Transverse colon (tissue), 4 donors: ENCODE data around the gene PTPRD. TPM values are rescaled to one million over a fixed set of nuclear protein-coding genes. Genes with fewer than 3 reads are reported as not detected.

Experiments used
- DNase-seq: peaks from one replicate; pipeline ENCODE4 v3.0.0-alpha.2; 2019
- H3K27ac ChIP-seq, 4 donors: fragments of 200-600 bp; sonication (generic); 2 replicates each; pipeline ENCODE4 v1.5.1; 2016 to 2018; ENCODE audit warnings: inconsistent platforms in 4 of 4
- H3K27me3 ChIP-seq: fragments of 200-600 bp; sonication (generic); 2 replicates; pipeline ENCODE4 v1.5.1; 2017; ENCODE audit warnings: inconsistent platforms
- H3K36me3 ChIP-seq, 4 donors: fragments of 200-600 bp; sonication (generic); 2 replicates each; pipeline ENCODE4 v1.5.1; 2017 to 2019; ENCODE audit warnings: inconsistent platforms in 4 of 4
- H3K4me1 ChIP-seq, 4 donors: fragments of 200-600 bp; sonication (generic); 2 replicates each; pipeline ENCODE4 v1.5.1; 2017 to 2020; ENCODE audit warnings: inconsistent platforms in 4 of 4
- H3K4me3 ChIP-seq, 4 donors: fragments of 200-600 bp; sonication (generic); 1 replicate in 1 of 4; 2 replicates in 3 of 4; pipeline versions ENCODE4 v1.5.1 to v1.6.1; 2017 to 2019; ENCODE audit warnings: inconsistent platforms in 4 of 4
- H3K9me3 ChIP-seq, 2 donors: fragments of 200-600 bp; sonication (generic); 2 replicates each; pipeline ENCODE4 v1.5.1; 2017 to 2019; ENCODE audit warnings: inconsistent platforms in 2 of 2
- CTCF ChIP-seq, 5 experiments: fragments of 200-600 bp in 3 of 5; fragments of 450-650 bp in 2 of 5; sonication (generic) in 3 of 5; IDR thresholded peaks; 1 replicate in 2 of 5; 2 replicates in 3 of 5; pipeline ENCODE4 v1.5.1; 2016 to 2017; ENCODE audit warnings: antibody characterized with exemption in 5 of 5, inconsistent platforms in 3 of 5, mild to moderate bottlenecking in 2 of 5, moderate library complexity in 1 of 5
- EP300 ChIP-seq: sonication (generic); formaldehyde crosslinking; IDR thresholded peaks from one replicate; pipeline ENCODE4 v1.6.1; 2017; ENCODE audit warnings: antibody characterized with exemption, low read depth
- POLR2A ChIP-seq: fragments of 450-650 bp; IDR thresholded peaks from one replicate; pipeline ENCODE4 v1.6.1; 2016; ENCODE audit warnings: antibody characterized with exemption, mild to moderate bottlenecking, moderate library complexity
- POLR2AphosphoS5 ChIP-seq, 3 donors: sonication (generic); formaldehyde crosslinking; IDR thresholded peaks; one replicate each; pipeline ENCODE4 v1.6.1; 2016; ENCODE audit warnings: antibody characterized with exemption in 3 of 3
- WGBS, 2 donors: methylation state at CpG; one replicate each; pipeline ENCODE4 v1.1.5; 2018; ENCODE audit warnings: low coverage in 1 of 2; 5-methylcytosine and 5-hydroxymethylcytosine counted together
- in situ Hi-C, 4 donors: fragments of 200-750 bp; cut with MboI; loops; one replicate each; pipeline versions ENCODE4 v1.15.0 to v1.15.1; 2017; ENCODE audit warnings: low sequenced_read_pairs in 3 of 4, low pct_ligation_motif_present in 1 of 4, low pct_unique_long_range_greater_than_20kb in 1 of 4
- intact Hi-C: fragments of 100-400 bp; cut with DNase I; formaldehyde crosslinking; loops from one replicate; pipeline ENCODE4 v1.15.1; 2023; ENCODE audit warnings: low total_unique reads
- total RNA-seq, 4 donors: library from RNA; depleted of rRNA; stranded (reverse); fragments of >200 nt; gene quantifications; one replicate each; pipeline ENCODE4 v1.1.0, GENCODE V29; 2016

Gene PTPRD
- total RNA-seq, 4 donors from 2014 or later: 43.0 to 115 (median 79.1) TPM

GRCh38 chr9:9223175-9223574 lies 1389.6 kb downstream of the PTPRD start:
- intact Hi-C loops (loop anchor here (5.0 kb wide), 1 partner anchor 196 kb away; no protein-coding TSS in a partner anchor), in situ Hi-C loops (no loop called here)
- Histone ChIP-seq H3K9me3 (no peaks in the 10 kb centered on the region), H3K4me3 (no peak overlapping the region), H3K27ac (no peak overlapping the region), H3K4me1 (no peaks in the 10 kb centered on the region), H3K36me3 (no peaks in the 10 kb centered on the region), H3K27me3 (no peaks in the 10 kb centered on the region)
- TF ChIP-seq POLR2A (no peak), POLR2AphosphoS5 (IDR thresholded peaks at IDR 0.05) (no peak), EP300 (no peak), CTCF (IDR thresholded peaks at IDR 0.05) (no peak)
- DNase-seq: no peak

- intact Hi-C loops: loop anchor here (5.0 kb wide), 1 partner anchor 195 kb away; no protein-coding TSS in a partner anchor
- no peaks in the 10 kb centered on the region for H3K27me3 ChIP-seq
- WGBS, 2 donors: 88 to 90% methylated on average over 1 of the region's 1 CpG
- DNase-seq: no peak
- no peaks in the 10 kb centered on the region for H3K4me1 ChIP-seq
- in situ Hi-C loops: no loop called here
- no peaks in the 10 kb centered on the region for H3K9me3 ChIP-seq
- no peaks in the 10 kb centered on the region for H3K36me3 ChIP-seq
- no peak for TF ChIP-seq EP300
- TF ChIP-seq POLR2AphosphoS5 (IDR thresholded peaks at IDR 0.05): no peak
- TF ChIP-seq CTCF (IDR thresholded peaks at IDR 0.05): no peak
- TF ChIP-seq POLR2A: no peak
- H3K4me3 ChIP-seq: no peak overlapping the region
- H3K27ac ChIP-seq: no peak overlapping the region
Measured at GRCh38 chr9:9222730-9223129, 1390.1 kb downstream of the PTPRD start.

GRCh38 chr9:9216934-9217333 lies 1395.9 kb downstream of the PTPRD start:
- DNase-seq: no peak
- Histone ChIP-seq H3K9me3 (no peaks in the 10 kb centered on the region), H3K36me3 (no peaks in the 10 kb centered on the region), H3K4me3 (no peak overlapping the region), H3K27me3 (no peaks in the 10 kb centered on the region), H3K27ac (no peak overlapping the region), H3K4me1 (no peaks in the 10 kb centered on the region)
- in situ Hi-C loops: no loop called here
- WGBS, 2 donors: 73 to 87% methylated on average over 2 of the region's 2 CpGs
- TF ChIP-seq POLR2A (no peak), CTCF (IDR thresholded peaks at IDR 0.05) (no peak), EP300 (no peak), POLR2AphosphoS5 (IDR thresholded peaks at IDR 0.05) (no peak)
- intact Hi-C loops: no loop called here

- Histone ChIP-seq H3K27me3 (no peaks in the 10 kb centered on the region), H3K4me1 (no peaks in the 10 kb centered on the region), H3K4me3 (no peak overlapping the region), H3K27ac (no peak overlapping the region), H3K36me3 (no peaks in the 10 kb centered on the region), H3K9me3 (no peaks in the 10 kb centered on the region)
- in situ Hi-C loops: no loop called here
- intact Hi-C loops: no loop called here
- WGBS, 2 donors: 88 to 100% methylated on average over 1 to 2 of the region's 2 CpGs
- DNase-seq: no peak
- TF ChIP-seq EP300: no peak
- no peak for TF ChIP-seq POLR2A
- TF ChIP-seq CTCF (IDR thresholded peaks at IDR 0.05): no peak
- no peak for TF ChIP-seq POLR2AphosphoS5 (IDR thresholded peaks at IDR 0.05)
Measured at GRCh38 chr9:9215050-9215449, 1397.8 kb downstream of the PTPRD start.
